HG02870 (cell line): ENCODE data around the gene EMID1.
"Not testable (repeated sequence)": the region's sequence is repeated elsewhere in the genome, so short reads cannot be mapped to it uniquely, and the experiment has no call there.

Experiments used
- ATAC-seq: cut with Tn5 transposase; IDR thresholded peaks from one replicate; pipeline ENCODE4 v1.9.1; 2021; ENCODE audit warnings: mild to moderate bottlenecking, moderate library complexity; ENCODE audit not compliant: unreplicated experiment

Gene EMID1

DNA sequence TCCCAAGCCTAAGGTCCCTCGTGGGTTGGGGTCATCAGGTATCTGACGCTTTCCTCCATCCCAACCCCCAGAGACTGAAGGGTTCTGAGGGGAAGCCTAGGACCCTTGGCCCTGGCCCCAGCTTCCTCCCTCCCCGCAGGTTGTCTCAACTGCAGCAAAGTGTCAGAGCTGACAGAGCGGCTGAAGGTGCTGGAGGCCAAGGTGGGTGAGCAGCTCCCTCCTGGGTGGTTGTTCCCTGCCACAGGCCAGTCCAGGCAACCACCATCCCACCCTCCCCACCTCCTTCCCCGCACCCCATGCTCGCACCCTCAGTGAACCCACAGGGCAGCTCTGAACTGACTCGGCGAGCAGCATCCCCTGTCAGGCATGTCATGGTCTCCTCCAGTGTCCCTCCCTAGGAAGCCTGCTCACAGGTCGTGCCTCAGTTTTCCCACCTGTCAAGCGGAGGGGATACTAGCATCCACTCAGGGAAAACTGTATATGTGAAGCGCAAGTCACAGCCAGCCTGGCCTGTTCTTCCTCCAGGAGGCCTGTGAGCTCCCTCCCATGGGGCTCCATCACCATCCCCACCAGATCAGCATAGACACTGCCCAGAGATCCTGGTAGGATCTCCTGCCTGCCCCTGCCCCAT lies 20.8 kb downstream of the EMID1 start:
- no peak for ATAC-seq

DNA sequence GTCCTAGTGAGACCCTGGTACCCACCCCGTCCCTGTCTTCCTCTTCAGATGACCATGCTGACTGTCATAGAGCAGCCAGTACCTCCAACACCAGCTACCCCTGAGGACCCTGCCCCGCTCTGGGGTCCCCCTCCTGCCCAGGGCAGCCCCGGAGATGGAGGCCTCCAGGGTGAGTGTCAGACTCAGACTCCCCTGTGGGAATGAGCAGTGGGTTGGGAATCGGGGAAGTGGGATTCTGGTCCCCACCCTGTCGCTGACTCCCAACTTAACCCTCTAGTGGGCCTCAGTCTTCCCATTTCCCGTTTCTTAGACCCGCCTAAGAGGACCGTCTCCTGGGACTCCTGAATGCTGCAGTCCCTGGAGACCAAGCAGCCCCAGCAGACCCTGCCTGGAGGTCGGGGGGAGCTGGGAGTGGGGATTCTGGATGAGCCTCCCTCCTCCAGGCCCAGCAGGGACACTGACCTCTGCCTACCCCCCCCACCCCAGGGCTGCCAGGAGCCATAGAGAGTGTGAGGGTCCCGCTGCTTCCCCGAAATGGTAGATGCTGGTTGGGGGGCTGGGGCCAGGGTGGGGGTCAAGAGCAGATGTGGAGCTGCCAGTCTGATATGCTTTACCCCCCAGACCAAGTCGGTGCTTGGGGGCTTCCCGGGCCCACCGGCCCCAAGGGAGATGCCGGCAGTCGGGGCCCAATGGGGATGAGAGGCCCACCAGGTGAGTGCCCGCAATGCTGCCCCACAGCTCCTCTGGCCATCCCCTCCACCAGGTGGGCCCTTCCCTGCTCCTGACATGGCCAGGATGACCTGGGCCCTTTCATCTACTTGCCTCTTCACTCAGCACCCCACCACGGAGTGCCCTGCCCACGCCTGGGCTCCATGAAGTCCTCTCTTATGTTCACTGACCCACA lies 25.5 kb downstream of the EMID1 start:
- no peak for ATAC-seq

- ATAC-seq, result no peak
These were observed 26.6 kb downstream of the EMID1 start for GRCh38 chr22:29231971-29232959.

DNA sequence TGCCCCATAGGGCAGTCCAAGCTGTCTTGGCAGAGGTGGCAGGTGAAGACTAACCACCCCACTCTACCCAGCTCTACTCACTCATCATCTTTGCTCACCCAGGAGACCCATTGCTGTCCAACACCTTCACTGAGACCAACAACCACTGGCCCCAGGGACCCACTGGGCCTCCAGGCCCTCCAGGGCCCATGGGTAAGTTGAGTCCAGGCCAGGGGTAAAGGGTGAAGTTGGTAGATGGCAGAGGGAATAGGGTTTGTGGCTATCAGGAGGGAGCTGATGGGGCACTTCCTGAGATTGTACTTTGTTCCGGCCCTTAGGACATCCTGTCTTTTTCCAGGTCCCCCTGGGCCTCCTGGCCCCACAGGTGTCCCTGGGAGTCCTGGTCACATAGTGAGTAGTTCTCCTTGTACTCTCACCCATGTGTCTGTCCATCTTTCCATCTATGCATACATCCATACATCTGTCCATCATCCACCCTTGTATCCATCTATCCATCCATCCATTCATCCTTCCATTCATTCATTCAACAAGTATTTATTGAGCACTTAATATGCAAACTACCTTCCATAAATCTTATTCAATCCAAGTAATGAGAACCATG lies 27.7 kb downstream of the EMID1 start:
- ATAC-seq, result no peak

DNA sequence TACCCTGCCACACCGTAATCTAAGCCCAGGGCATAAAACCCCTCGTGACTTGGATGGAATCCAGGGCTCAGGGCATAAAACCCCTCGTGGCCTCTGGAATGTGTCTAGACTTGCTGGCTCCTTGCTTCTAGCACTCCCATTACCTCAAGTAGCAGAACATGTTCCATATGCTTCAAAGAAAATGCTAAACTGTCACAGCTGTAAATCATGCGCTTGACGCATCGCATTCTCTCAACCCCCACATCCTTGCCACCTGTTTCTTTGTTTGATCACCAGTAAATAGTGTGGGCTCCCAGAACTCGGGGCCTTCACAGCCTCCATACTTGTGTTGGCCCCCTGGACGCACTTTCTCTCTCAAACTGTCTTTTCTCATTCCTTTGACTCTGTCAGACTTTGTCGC lies 34.8 kb downstream of the EMID1 start:
- ATAC-seq, result not testable (repeated sequence)

GRCh38 chr22:29243874-29244446 lies 38.3 kb downstream of the EMID1 start:
- ATAC-seq, result no peak

DNA sequence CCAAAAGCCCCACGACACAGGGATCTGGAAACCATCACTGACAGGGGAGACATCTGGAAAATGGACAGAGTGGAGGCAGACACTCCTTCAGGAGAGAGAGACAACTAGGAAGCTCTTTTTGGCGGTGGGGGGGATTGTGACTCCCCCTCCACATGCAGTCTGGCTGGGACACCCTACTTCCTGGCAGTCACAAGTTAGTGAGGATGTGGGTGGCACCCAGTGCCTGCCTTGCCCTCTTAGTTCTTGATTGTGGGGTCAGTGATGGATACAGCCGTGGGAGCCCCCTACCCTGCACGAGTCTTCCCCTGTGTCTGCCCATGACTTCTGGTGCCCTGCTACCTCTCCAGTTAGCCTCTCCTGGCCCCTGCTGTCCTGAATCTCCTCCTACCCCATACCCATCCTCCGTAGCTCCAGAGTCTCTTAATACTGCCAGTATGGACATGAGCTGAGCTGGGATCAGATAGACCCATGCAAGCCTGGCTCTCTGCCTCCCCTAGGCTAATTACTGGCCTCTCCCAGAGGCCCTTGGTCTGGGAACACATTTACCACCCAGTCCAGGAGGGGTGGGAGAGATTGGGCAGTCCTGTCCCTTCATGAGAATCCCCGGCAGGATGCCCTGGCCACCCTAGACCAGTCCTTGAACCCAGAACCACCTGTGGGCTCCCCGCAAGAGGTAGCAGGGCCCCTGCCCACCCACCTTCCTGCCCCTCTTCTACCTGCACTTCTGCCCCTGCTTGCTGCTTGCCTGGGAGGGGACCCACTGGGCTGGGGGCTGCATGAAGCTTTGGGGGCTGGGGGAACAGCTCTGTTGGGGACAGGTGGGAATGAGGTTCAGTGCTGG lies 39.3 kb downstream of the EMID1 start:
- no peak for ATAC-seq

GRCh38 chr22:29245626-29246385 lies 40.1 kb downstream of the EMID1 start:
- no peak for ATAC-seq

DNA sequence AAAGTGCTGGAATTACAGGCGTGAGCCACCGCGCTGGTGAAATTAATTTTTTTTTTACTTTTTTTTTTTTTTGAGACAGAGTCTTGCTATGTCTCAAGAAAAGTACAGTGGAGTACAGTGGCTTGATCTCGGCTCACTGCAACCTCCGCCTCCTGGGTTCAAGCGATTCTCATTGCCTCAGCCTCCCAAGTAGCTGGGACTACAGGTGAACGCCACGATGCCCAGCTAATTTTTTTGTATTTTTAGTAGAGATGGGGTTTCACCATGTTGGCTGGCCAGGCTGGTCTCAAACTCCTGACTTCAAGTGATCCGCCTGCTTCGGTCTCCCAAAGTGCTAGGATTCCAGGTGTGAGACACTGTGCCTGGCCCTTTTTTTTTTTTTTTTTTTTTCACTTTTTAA lies 42.2 kb downstream of the EMID1 start:
- not testable (repeated sequence) for ATAC-seq

- ATAC-seq, result no peak
These were observed 45.6 kb downstream of the EMID1 start for GRCh38 chr22:29251265-29251664.

DNA sequence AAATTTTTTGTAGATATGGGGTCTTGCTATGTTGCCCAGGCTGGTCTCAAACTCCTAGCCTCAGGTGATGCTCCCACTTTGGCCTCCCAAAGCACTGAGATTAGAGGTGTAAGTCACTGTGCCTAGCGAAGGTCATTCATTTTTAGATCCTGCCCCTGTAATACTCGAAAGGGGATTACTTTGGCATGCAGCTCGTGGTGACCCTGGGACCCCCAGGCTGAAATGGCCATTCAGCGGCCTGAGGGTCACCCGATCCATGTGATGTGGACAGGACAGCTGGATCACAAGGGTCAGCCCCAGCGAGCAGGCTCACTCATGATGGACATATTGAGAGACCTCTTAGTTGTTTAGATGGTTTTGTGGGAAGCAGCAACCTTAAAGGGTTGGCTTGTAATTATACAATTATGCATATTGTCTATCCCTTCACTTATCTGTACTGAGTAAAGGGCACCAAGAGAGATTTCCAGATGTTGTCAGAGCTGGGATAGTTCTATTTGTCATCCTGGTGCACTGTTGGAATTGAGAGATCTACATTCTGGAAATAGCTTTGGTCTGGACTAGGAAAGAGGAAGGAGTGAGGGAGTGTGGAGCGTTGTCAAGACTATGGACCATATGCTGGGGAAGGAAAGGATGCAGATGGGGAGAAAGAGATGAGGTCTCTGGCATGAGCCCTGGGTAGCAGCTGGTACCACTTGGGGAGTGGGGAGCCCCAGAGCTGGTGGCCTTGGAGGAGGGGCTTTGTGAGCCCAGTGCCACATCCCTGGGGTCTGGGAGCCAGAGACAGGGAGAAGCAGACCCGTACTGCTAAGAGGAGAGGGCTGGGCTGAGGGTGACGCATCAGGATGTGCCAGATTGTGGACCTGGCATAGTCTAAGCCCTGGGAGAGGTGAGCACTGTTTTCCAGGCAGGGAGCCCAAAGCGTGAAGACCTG lies 46.5 kb downstream of the EMID1 start:
- ATAC-seq, result no peak

GRCh38 chr22:29253561-29254285 lies 48.0 kb downstream of the EMID1 start:
- ATAC-seq, result no peak

DNA sequence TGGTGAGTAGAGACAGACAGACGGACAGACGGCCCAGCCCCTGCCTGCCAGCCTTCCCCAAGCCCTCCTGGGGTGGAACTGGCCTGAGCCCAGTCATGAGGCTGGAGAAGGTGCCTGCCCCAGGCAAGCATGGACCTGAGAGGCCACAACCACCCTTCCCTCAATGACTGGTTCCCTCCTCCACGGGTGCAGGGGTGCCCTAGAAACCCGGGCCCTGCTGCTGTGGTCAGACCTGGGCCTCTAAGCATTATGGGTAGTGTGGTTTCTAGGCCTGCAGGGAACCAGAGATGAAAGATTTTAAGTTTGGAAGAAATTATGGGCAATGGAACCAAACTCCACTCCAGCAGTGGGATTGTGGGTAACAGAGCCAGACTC lies 48.6 kb downstream of the EMID1 start:
- no peak for ATAC-seq

- no peak for ATAC-seq
These were observed 49.4 kb downstream of the EMID1 start for GRCh38 chr22:29255064-29255621.

DNA sequence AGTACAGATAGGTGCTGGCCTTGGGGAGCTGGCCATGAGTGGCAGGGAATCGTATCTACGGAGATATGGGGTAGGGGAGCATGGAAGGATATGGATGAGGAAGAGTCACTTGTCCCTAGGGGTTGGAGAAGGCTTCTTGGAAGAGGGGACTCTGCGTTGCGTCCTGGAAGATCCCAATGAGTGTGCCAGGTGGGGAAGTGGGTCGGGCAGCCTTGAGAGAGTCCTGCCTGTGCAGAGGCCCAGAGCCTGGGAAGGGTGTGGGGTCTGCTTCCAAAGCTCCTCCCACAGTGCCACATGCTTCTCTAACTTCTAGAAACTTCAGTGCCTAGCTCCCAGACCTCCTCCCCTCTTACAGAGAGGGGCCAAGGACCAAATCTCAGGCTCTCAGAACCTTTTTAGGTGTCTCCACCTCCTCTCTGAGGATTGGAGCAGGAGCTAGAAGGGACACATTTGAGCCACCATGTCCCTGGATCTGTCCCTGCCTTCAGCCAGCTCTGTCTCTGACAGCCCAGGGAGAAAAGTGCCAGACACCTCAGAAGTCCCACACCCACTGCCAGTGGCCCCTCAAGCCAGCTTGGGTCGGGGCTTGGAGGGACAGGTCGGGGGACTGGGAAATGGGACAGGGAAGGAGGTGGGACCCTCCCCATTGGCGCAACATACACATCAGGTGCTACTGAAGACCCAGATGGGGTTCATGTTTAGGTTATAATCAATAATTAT lies 51.1 kb downstream of the EMID1 start:
- no peak for ATAC-seq

DNA sequence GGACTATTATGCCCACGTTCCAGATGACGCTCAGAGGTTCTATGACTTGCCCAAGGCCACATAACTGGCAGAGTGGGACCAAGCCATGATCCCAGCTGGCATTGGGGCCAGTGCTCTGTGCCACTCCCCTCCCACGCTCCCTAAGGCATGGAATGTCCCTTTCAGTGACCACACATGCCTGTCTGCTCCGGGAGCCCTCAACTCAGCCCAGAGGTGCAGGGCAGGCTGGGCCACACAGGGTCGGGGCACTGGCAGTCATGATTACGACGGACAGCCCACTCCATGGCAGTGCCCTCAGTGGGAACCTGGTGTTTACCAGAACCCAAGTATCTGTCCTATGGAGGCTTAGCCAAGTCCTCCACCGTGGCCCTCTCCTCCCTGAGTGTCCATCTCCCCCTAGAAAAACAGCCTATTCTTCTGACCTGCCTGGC lies 52.1 kb downstream of the EMID1 start:
- no peak for ATAC-seq
